ENCODE results near the gene MYOC.

The MYOC gene

DNA sequence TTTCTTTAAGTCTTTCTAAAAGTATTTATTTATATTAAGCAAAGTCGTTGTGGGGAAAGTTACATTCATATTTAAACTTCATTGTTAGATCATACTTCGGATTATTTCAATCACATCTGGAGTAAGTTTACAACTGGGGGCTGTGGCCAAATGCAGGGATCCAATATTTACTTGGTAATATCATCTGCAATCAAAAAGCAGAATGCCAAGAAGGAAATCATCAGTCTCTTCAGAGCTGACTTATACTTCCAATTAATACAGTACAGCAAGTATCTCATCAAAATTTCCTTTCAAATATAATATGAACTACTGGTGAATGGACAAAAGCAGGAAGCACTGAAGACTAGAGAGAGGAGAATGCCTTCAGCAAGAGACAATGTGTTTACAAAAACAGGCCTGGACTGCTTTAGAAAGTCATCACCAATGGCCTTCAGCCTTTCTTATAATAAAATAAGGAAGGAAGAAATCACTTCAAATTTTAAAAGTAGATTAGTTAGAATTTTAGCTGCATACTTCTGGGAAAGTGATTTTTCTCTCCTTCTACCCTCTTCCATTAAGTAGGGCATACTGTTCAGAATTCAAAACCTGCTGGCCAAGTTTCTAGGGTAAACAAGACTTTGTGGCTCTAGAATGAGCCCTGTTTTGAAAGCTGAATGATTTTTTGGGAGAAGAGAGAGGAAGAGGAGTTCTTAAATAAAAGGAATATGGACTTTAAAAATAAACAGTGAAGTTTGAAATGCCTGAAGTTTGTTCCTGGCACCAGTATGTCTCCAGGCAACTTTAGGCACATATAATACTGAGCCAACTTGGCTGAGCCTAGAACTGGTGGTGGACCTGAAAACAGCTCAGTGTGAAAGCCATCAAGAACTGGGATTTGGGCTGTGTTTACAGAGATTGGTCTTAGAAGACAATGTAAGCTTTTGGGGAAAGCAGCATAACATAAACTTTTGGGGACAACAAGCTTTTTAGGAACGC, 22.2 kb upstream of the MYOC start:
- H3K4me3 ChIP-seq (ENCODE audit: low read length), result no peak overlapping the region
- DNase-seq (ENCODE audit: low read depth), result no peak
- TF ChIP-seq CTCF (IDR thresholded peaks at IDR 0.05; ENCODE audit: insufficient read depth, low read depth, low read length, missing control alignments), result no peak

DNA sequence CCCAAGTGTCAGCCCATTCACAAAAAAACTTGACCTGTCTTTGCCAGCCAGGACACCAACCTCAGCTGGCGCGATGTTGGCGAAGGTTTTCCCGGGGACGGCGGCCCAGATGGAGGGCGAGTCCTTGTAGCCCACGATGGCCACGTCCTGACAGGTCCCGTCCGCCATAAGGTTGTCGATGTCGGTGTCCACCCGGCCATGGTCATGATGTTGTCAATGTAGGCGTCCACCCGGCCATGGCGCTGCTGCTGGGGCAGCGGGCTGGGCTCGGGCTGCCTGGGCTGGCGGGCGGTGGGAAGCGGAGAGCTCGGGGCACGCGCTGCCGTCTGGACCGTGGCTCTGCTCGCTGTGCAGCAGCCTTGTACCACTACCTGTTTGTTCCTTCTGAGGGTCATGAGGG, 18.3 kb upstream of the MYOC start:
- no peak for DNase-seq (ENCODE audit: low read depth)

DNA sequence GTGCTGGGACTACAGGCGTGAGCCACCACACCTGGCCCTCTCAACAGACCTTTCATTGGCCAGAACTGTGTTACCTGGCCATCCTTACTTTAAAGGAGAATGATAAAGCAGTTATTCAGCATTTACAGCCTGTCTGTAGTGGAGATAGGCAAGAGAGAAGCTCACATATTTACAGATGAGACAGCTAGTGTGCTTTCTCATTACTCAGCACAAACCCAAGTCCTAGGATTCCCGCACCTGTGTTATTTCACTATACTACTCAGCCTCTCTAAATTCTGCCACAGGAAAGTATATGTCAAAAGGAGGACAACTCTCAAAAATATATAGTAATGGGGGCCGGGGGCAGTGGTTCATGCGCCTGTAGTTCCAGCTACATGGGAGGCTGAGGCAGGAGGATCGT, 15.9 kb upstream of the MYOC start:
- no peak for DNase-seq (ENCODE audit: low read depth)
- no peak for TF ChIP-seq CTCF (IDR thresholded peaks at IDR 0.05; ENCODE audit: insufficient read depth, low read depth, low read length, missing control alignments)
- H3K4me3 ChIP-seq (ENCODE audit: low read length), result no peak overlapping the region

More for the DNA sequence above, 18.3 kb upstream of the MYOC start:
- no peak overlapping the region for H3K4me3 ChIP-seq (ENCODE audit: low read length)
- TF ChIP-seq CTCF (IDR thresholded peaks at IDR 0.05; ENCODE audit: insufficient read depth, low read depth, low read length, missing control alignments), result no peak

DNA sequence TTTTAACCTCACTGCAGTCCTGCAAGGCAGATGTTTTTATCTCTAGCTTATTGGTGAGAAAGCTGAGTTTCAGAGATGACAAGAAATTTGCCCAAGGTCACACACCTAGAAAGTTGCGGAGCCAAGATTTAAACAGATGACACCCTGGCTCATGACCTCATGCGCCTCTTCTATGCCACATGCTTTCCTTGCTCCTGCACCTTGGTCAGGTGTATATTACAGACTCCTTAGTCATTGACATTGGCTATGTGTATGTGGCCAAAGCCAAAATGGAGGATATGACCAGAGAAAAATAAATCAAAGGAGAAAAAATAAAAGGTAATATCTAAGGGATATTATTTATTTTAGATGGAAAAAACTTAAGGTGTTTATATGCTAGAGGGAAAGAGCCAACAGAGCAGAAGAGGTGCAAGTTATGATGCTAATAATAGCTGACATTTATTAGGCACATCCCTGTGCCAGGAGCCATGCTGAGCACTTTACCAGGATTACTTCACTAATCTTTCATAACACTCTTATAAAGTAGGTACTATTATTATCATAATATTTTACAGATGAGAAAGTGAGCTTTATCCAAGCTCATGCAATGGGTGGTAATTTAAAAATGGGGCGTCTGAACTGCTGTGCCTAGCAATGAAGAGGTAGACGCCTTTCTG, 13.8 kb upstream of the MYOC start:
- H3K4me3 ChIP-seq (ENCODE audit: low read length), result no peak overlapping the region
- DNase-seq (ENCODE audit: low read depth), result no peak
- no peak for TF ChIP-seq CTCF (IDR thresholded peaks at IDR 0.05; ENCODE audit: insufficient read depth, low read depth, low read length, missing control alignments)

- DNase-seq (ENCODE audit: low read depth), result peak; percentile 30
- no peak for TF ChIP-seq CTCF (IDR thresholded peaks at IDR 0.05; ENCODE audit: insufficient read depth, low read depth, low read length, missing control alignments)
- no peak overlapping the region for H3K4me3 ChIP-seq (ENCODE audit: low read length)
These were observed 12.5 kb upstream of the MYOC start for GRCh38 chr1:171664976-171665375.

DNA sequence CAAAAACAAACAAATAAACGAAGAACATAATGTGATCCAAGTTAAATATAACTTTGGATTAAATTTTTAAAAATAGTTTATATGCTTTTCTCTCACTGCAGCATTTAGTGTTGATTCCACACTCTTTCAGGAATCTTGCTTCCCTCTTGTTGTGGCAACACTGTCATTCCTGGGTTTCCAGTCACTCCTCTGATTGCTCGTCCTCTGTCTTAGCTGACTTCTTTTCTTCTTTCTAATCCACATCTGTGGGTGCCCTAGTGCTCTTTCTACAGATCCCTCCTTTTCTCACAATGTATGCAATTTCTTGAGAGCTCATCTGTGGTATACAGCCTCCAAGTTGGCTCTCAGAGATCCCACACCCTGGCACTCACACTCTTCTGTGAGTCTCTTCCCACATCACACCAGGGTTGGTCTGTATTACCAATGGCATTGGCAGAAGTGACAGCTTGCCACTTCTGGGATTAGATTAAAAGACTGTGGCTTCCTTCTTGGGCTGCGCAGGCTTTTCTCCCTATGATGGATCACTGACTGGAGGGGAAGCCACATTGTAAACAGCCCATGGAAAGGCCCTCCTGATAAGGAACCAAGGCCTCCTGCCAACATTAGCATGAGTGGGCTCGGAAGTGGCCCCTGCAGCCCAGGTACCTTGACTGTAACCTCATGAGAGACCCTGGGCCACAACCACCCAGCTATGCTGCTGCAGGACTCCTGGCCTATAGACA, 11.5 kb upstream of the MYOC start:
- no peak for DNase-seq (ENCODE audit: low read depth)
- no peak for TF ChIP-seq CTCF (IDR thresholded peaks at IDR 0.05; ENCODE audit: insufficient read depth, low read depth, low read length, missing control alignments)
- no peak overlapping the region for H3K4me3 ChIP-seq (ENCODE audit: low read length)
